ENCODE measurements around the gene ZNF740.

The ZNF740 gene

DNA sequence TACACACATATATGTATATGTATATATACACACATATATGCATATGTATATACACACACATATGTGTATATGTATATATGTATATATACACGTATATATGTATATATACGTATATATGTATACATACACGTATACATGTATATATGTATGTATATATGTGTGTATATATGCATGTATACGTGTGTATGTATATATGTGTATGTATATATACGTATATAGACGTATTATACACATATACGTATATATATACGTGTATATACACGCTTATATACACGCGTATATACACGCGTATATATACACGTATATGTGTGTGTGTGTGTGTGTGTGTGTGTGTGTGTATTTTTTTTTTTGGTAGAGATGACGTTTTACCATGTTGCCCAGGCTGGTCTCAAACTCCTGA is 32.9 kb upstream of the ZNF740 start:
- TF ChIP-seq, protein P1, sequence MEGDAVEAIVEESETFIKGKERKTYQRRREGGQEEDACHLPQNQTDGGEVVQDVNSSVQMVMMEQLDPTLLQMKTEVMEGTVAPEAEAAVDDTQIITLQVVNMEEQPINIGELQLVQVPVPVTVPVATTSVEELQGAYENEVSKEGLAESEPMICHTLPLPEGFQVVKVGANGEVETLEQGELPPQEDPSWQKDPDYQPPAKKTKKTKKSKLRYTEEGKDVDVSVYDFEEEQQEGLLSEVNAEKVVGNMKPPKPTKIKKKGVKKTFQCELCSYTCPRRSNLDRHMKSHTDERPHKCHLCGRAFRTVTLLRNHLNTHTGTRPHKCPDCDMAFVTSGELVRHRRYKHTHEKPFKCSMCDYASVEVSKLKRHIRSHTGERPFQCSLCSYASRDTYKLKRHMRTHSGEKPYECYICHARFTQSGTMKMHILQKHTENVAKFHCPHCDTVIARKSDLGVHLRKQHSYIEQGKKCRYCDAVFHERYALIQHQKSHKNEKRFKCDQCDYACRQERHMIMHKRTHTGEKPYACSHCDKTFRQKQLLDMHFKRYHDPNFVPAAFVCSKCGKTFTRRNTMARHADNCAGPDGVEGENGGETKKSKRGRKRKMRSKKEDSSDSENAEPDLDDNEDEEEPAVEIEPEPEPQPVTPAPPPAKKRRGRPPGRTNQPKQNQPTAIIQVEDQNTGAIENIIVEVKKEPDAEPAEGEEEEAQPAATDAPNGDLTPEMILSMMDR (IDR thresholded peaks at IDR 0.05; ENCODE audit: insufficient read depth, low read depth, low read length, missing control alignments): no peak
- DNase-seq (ENCODE audit: low read depth): no peak
- H3K4me3 ChIP-seq (ENCODE audit: low read length): no peak overlapping the region

DNA sequence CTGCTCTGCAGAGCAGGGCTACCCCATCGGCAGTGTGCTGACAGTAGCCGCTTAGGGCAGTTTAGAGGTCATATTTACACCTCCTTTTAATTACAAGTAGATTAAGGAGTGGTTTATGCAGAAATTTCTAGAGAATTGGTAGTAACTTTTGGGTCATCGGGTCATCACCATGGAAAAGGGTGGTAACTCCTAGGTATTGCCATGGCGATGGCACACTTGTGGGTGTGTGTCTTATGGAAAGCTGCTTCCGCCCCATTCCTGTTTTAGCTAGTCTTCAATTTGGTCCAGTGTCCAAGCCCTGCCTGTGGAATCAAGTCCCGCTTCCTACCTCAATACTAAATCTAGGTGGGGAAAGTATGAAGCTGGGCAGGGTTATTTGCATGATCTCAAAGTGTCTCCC is 29.5 kb upstream of the ZNF740 start:
- TF ChIP-seq, protein P1 (IDR thresholded peaks at IDR 0.05; ENCODE audit: insufficient read depth, low read depth, low read length, missing control alignments): no peak
- H3K4me3 ChIP-seq (ENCODE audit: low read length): no peak overlapping the region
- no peak for DNase-seq (ENCODE audit: low read depth)

DNA sequence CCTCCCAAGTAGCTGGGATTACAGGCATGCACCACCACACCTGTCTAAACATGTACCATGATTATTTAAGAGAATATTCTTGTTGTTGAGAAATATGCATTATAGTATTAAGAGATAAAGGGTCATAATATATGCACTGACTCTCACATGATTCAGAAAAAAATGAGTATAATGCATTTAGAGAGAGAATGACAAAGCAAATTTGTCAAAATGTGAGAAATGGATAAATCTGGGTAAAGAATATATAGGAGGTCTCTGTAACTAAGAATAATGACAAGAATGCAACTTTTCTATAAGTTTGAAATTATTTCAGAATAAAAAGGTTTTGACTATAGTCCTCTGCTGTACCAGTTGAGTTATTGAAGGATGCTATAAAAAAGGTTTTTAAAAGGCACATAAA is 28.1 kb upstream of the ZNF740 start:
- no peak for DNase-seq (ENCODE audit: low read depth)
- TF ChIP-seq, protein P1 (IDR thresholded peaks at IDR 0.05; ENCODE audit: insufficient read depth, low read depth, low read length, missing control alignments): no peak

DNA sequence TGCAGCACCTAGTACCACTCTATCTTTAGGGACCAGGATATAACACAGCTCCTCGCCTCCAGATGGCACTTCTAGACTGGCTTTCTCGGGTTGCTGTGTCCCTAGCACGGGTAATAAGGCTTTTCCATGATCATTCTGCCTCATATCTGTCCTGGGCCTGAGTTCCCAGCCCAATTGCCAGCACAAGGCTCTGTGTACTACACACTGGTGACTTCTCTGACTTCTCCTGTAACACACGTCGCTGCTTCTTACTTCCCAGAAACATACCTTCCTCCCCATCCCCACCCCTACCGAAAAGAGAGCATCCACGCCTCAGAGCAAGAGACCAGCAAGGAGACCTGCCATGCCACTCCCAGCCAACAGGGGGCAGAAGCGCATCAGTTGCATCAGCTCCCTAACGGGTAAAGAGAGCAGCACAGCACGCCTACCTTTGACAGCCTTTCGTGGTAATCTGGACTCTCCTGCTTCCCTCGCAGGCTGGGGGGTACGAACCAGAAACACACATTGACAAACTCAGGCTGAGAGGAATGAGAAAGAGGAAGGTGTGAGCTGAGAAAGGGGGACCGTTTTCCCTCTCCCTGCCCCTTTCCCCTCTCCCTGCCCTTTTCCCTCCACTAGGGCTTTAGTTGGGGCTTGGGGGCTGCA is 21.2 kb upstream of the ZNF740 start:
- TF ChIP-seq, protein P1 (IDR thresholded peaks at IDR 0.05; ENCODE audit: insufficient read depth, low read depth, low read length, missing control alignments): peak; percentile 100
- peak; percentile 78 for DNase-seq (ENCODE audit: low read depth)
- H3K4me3 ChIP-seq (ENCODE audit: low read length): no peak overlapping the region

More for the DNA sequence above, 28.1 kb upstream of the ZNF740 start:
- H3K4me3 ChIP-seq (ENCODE audit: low read length): no peak overlapping the region

DNA sequence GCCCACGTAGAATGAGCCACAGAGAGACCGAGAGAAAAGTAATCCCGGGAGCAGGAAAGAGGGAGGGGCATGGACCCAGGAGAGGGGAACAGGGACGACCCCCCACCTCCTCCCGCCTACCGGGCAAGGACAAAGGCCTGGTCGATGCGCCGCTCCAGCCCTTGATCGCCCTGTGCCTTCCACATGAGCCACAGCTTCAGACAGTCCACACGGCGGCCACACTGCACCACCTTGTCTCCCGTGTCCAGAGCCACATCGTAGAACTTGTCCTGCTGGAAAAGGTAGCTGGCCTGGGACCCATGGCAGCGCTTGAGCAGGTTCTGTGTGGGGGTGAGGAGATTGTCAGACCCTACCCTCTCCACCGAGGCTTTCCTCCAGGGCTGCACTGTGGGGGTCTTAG is 20.5 kb upstream of the ZNF740 start:
- no peak overlapping the region for H3K4me3 ChIP-seq (ENCODE audit: low read length)
- TF ChIP-seq, protein P1 (IDR thresholded peaks at IDR 0.05; ENCODE audit: insufficient read depth, low read depth, low read length, missing control alignments): no peak
- DNase-seq (ENCODE audit: low read depth): no peak

DNA sequence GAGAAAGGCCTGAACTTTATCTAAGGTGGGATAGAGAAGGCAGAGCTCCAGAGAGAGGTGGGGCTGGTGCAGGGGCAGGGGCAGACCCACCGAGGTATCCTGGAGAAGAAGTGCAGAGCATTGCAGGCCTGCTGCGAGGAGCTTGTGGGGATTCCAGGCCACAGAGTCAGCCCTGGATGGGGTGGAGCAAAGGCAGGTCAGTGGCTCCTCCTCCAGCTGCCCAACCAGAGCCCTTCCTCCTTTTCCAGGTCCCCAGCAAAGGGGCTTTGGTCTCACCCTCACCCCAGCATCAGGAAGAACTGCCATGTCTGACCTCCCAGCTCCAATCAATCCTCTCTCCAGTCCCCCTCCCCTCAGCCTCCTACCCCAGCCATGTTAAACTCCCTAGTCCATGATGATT is 19.8 kb upstream of the ZNF740 start:
- TF ChIP-seq, protein P1 (IDR thresholded peaks at IDR 0.05; ENCODE audit: insufficient read depth, low read depth, low read length, missing control alignments): no peak
- no peak overlapping the region for H3K4me3 ChIP-seq (ENCODE audit: low read length)
- no peak for DNase-seq (ENCODE audit: low read depth)
